HG03439 (cell line): ENCODE data around the gene PLAAT1.

Experiments
- ATAC-seq: cut with Tn5 transposase; IDR thresholded peaks from one replicate; pipeline ENCODE4 v1.9.1; 2021; ENCODE audit warnings: mild to moderate bottlenecking, moderate library complexity; ENCODE audit not compliant: unreplicated experiment

PLAAT1 gene

DNA sequence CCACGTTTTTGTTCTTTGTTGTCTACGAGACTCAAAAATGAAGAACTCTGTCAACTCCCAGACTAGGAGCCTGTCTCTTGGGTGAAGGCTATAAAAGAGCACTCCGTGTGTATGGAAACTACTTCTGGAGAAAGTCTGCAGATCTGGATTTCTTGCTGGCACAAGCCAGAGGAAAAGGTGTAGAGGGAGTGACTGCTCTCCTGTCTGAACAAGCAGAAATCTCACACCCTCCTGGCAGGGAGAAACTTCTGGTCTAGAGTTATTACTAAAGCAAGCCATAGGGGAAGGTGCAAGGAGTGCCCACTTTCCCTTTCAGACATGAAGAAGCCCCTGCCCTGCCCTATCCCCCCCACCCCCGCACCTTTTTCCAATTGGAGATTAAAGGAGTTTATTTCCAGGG, 9.5 kb downstream of the PLAAT1 start:
- ATAC-seq, result no peak

DNA sequence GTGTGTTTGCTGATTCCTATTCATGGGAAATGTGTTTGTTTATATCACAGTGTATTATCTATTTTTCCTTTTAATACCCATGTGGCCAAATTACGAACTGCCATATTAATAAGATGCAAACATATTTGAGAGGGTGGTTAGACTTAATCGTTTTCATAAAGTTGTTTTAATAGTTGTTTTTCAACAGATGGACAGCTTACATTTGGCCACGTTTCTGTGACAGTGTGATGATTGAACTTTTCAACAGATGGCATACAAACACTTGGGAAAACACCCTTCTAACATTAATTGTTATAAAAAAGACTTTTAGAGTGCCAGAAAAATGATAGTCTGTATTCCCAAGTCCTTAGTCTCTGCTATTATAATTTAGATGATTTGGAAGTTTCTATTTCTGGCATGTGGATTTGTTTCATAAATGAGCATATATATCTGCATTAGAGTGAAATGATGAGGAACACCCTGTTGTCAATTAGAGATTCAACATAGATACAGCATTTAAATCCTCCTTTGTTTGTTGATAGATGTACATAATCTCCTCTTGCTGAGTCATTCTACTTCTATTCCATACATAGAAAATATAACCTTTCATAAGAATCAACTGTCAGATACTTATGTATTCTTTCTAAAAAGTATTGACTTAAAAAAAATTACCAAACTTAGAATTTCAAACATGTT, 13.1 kb downstream of the PLAAT1 start:
- ATAC-seq, result no peak

DNA sequence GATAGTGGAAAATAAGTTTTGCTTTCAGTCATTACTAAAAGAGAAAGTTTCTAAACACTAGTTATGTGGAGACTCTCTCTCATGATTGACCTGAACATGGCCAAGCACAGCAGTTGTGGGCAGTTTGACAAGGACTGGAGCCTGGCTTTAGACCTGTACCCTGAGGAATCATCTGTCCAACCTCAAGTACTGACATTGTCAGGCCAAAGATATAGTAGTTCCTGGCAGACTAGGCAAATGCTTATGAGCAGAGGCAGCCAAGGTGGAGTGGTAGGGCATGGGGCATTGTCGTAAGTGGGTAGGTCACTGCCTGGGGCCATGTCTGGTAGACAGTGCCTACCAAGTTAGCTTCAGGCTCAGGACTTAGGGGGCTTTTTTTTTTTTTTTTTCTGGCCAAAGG, 20.9 kb downstream of the PLAAT1 start:
- no peak for ATAC-seq

DNA sequence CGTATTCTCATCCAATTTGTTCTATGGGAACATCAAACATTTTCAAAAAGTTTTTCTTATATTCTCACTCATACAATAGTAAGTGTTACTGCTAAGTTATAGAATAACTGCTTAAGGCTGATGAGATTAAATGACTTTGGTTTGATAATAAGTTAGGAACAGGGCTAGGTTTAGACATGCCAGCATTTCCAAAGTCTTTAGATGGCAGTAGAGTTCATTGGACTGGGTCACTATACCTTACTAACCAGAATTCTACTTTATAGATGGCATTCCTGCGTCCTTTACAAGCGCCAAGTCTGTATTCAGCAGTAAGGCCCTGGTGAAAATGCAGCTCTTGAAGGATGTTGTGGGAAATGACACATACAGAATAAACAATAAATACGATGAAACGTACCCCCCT, 21.7 kb downstream of the PLAAT1 start:
- no peak for ATAC-seq

DNA sequence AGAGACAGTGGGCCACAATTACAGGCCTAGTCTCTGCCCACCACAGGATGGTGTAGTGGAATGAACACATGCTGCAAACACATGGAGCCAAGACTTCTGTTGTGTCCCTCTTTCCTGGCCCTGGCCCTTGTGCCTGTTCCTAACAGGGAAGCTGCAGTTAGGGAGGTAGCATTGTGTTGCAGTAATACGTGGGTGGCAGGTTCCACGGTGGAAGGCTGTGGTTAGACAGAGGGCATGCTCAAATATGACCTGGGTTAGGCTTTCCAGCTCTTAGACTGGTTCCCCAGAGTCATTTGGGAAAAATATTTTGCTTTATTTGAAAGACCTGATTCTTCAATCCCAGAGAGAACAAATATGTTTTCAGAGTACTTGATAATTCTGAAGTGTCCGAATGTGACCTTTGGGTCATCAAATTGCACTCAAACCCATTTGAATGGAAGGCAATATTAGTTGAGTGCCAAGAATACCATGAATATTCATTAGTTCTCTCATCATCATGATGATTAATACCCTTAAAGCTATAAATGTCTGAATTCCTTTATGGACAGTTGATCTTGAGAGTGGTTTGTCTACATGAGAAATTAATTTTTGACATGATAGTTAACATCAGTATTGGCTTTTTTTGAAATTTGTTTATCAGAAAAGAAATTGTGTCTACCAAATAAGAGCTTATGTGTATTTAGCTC, 28.5 kb downstream of the PLAAT1 start:
- no peak for ATAC-seq

DNA sequence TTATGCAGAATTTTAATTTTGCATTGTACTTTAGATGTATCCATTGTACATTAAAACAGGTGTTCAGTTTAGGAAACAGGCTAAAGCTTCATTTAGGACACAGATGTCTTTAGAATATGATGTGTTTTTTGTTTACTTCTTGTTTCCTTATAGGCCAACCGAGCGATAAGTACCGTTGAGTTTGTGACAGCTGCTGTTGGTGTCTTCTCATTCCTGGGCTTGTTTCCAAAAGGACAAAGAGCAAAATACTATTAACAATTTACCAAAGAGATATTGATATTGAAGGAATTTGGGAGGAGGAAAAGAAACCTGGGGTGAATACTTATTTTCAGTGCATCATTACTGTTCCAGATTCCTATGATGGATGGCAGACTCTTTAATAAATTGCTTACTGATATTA, 29.4 kb downstream of the PLAAT1 start:
- no peak for ATAC-seq

DNA sequence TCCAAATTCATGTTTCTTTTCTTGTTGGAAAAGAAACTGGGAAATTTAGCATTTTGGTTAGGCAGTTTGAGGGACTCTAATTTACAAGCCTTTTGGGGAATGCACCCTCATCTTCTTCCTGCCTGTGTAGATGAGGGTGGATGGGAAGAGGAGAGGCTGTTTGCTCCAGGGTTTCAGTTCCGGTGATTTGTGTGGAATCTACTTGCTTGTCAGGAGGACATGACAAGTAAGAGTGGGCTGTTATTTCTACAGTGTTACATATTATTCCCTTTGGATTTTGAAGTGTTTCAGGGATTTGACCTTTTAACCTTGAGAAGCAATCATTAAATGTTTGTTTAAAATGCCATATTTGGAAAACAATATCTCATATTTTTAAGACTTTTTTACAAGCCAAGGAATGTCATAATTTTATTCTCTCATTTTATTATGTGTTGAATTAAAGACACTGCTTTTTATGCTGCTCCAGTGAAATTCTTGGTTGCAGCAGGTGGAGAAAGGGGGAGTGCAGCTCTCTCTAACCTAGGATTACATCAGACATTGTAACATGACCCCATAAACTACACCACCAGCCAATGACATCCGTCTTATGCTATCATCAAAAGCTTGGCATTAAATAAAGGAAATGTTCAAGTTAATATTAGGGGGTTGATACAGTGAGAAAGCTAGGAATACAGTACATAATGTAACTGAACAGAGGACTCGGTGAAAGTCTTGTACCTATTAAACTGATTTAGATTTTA, 30.2 kb downstream of the PLAAT1 start:
- ATAC-seq, result no peak

DNA sequence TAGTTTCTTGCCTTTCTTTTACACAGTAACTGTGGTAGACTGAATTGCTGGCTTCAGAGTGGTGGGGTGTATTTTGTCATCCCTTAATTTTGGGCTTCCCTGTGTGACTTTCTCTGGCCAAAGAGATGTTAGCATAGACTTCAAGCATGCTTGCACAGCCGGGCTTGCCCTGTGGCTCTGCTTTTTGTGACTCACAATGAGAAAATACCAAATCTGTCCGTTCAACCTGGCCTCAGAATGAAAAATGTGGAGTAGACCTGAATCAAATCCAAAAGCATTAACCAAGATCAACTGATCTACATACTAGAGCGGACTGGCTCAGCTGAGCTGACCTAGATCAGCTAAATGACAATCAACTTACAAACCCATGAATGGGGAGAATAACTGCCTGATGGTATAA, 51.4 kb downstream of the PLAAT1 start:
- no peak for ATAC-seq

DNA sequence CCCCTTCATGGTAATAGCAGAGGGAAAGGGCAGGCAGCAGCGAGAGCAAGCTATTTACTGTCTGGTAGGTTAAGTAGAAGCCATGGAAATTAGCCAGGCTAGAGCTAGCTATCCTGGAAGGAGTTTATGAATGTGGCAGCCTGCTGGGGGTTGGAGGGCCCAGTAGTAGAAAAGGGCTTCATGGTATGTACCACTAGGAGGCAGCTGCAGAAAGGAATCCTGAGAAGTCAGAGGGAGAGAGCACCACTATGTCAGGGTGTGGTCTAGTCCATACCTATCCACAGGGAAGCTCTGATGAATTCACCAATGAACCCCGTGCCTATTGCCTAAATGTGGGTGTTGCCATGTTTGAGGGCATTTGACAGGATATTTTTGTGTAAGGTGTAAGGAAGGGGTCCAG, 55.0 kb downstream of the PLAAT1 start:
- no peak for ATAC-seq

DNA sequence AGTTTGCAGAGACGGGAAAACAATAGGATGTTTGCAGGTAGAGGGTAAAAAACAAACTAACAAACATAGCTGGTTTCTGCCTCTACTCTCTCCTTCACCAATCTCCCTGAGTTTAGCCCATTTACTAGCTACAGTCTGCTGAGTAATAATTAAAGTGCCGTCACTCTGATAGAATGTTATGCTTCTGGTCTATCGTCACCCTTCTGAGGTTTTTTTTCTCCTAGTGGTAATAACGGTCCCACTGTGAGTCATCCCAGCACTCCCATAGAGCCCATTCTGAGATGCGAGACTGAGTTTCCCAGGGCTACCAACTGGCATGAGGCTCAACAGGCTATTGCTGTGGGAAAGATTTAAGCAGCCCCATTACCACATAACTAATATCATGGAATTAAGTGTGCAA, 56.4 kb downstream of the PLAAT1 start:
- ATAC-seq, result no peak

DNA sequence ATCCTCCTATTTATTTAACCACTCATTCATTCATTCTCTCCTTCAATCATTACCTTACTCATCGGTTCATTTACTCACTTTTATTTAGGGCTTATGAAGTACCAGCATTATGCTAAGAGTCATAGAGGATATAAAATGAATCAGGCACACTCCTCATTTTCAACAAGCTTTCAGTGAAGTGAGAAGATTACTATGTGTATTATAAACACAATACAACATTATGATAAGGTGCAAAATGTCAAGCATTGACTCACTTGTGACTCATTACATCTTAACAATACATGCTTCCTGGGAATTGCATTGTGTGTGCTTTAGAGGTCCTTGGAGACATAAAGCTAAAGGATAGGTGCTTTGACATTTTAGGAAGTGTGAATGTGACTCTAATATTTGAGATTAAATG, 60.4 kb downstream of the PLAAT1 start:
- ATAC-seq, result no peak

DNA sequence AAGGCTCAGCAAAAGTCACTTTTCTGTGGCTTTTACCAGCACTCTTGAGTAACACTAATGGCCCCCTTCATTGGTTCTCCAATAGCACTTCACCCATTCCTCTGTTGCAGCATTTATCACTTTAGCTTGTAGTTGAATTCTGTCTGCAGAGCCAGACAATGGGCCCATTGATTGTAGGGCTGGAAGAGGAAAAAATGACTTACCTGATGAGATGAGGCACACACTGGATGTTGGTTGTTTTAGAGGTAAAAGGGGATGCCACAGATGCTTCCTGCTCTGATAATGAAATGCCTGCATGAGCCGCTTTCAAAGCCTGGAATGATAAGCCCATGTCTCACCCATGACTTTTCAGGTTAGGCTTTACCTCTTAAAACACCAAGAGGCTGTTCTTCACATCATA, 64.3 kb downstream of the PLAAT1 start:
- ATAC-seq, result no peak

DNA sequence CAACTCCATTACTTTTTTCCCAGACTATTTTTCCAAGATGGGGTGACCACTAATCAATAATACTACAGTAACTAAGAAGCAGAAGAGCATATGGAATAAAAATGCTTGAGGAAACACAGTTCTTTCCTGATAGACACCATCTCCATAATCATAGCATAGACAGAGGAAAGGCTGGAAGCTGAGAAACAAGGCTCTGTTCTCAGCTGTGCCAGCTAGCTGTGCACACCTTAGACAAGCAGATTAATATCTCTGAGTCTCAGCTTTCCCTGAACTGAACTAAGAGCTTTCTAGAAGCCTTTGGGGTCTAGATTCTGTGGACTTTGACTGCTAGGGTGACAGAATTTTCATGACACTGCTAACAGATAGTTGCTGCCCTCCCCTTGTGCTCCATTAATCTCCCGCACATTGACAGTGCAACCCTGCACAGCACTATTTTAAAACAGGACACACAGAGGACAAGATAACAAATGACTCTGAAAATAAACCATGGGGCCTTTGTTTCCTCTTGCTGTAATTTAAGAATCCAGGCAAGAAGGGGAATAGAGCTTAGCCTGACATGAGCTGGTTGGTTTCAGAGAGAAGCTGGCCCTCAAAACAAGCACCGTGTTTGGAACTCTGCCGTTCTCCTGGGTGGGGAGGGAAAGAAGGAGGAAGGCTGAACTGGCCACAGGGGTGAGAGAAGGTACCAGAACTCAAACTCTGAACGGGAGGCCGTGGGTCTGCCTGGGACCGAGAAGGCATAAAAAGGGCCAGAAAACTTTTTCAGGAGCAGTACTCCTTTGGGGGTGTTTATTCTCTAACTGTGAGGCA, 70.1 kb downstream of the PLAAT1 start:
- no peak for ATAC-seq

DNA sequence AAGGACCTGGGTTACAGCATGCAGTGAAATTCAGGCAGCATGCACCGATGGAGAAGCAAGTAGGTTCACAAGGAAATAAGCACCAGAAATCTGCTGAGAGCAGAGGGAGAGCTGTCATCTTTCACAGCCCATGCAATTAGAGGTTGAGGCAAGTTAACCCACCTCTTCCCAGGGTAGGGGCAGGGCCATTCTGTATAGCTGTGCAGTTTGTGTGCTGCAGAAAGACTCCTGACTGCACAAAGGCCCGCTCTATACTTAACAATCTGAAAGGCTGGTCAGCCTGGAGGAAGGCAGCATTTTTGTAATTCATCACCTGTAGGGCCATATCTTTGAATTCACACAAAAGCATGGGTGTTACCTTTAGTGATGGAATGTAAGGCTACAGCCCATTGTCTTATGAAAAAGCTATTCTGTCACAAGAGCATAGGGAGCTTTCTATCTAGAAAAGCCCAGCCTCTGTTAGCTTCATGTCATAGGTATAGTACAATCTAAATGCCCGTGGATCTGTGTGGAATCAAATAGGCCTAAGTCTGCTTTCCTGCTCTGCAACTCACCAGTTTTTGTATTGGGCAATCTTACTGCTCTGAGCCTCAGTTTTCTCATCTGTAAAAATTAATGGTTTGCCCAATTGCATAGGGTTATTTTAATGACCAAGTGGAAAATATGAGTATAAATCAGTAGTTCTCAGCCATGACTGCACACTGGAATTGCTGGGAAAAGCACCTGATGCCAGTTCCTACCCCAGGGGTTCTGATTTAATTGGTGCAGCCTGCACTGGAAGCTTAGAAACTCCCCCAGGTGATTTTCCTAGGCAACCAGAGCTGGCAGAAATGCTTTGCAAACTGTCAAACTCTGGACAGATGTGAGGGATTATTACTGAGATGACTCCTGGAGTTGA, 72.3 kb downstream of the PLAAT1 start:
- ATAC-seq, result no peak

DNA sequence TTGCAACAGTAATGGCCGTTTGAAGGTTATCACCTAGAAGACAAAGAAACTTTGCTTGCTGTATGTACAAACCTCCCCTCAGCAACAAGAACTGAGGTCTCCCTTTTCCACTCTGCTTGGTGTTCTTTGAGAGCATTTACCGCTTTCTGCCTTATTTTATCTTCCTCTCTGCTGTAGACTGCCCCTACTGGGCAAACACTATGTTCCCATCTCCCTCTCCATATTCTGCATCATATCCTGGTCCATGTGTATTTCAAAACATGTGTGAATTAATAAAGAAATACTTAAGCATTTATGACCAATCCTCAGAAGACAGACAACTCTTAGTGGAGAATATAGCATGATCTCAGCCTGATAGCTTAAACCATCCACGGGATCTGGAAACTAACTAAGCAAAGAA, 73.1 kb downstream of the PLAAT1 start:
- ATAC-seq, result no peak

DNA sequence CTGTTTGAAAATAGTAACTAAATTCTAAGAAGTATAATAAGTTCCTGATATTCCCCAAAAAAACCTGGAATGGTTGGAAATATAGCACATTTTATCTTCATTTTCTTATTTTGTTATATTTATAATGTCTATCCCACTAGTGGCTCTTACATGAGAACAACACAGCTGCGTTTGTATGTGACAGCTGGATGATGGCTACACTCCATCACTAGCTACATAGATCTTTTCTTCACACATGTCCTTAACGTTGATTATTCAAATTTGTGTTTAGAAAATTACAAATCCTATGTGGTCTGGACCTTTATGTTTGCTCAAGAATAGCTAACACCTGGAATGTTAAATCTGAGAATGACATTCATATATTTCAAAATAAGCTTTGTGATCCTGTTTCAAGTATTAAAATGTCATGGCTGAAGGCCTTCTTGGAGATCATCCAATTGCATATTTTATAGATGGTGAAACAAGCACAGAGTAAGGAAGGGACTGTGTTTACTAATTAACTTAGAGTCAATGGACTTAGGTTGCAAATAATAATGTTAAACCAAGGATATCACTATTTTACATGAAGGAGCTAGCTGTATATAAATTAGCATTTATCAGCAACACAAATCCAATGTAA, 76.8 kb downstream of the PLAAT1 start:
- ATAC-seq, result no peak
